Liver (tissue), 3 donors: ENCODE measurements around the gene PCSK6.

ENCODE experiments used
- EGR1 ChIP-seq, 2 donors: IDR thresholded peaks; 2 replicates each; pipeline ENCODE4 v1.6.1; 2016 to 2018; ENCODE audit warnings: antibody characterized with exemption in 2 of 2, low read depth in 2 of 2
- GABPA ChIP-seq, 2 donors: IDR thresholded peaks in 1 of 2; conservative IDR thresholded peaks in 1 of 2; 2 replicates each; pipeline ENCODE4 v1.6.1; 2016; ENCODE audit warnings: antibody characterized with exemption in 2 of 2, mild to moderate bottlenecking in 1 of 2, moderate library complexity in 1 of 2
- HNF4A ChIP-seq, 2 donors: conservative IDR thresholded peaks; 2 replicates each; pipeline ENCODE4 v1.6.1; 2016; ENCODE audit warnings: antibody characterized with exemption in 2 of 2, mild to moderate bottlenecking in 2 of 2
- JUND ChIP-seq, 2 donors: IDR thresholded peaks; 2 replicates each; pipeline ENCODE4 v1.6.1; 2016; ENCODE audit warnings: antibody characterized with exemption in 2 of 2
- RAD21 ChIP-seq, 2 donors: IDR thresholded peaks; 2 replicates each; pipeline ENCODE4 v1.6.1; 2016; ENCODE audit warnings: antibody characterized with exemption in 2 of 2, mild to moderate bottlenecking in 2 of 2
- RXRA ChIP-seq, 2 donors: IDR thresholded peaks; 2 replicates each; pipeline ENCODE4 v1.6.1; 2017 to 2018; ENCODE audit warnings: antibody characterized with exemption in 2 of 2, mild to moderate bottlenecking in 1 of 2
- SP1 ChIP-seq: IDR thresholded peaks from 2 replicates; pipeline ENCODE4 v1.6.1; 2018; ENCODE audit warnings: antibody characterized with exemption, mild to moderate bottlenecking
- TAF1 ChIP-seq: conservative IDR thresholded peaks from 2 replicates; pipeline ENCODE4 v1.6.1; 2016; ENCODE audit warnings: antibody characterized with exemption, mild to moderate bottlenecking
- YY1 ChIP-seq: IDR thresholded peaks from 2 replicates; pipeline ENCODE4 v1.6.1; 2016; ENCODE audit warnings: antibody characterized with exemption, mild to moderate bottlenecking
- TF ChIP-seq, protein P1 (sequence below): IDR thresholded peaks from 2 replicates; pipeline ENCODE4 v1.6.1; 2016; ENCODE audit warnings: antibody characterized with exemption, mild to moderate bottlenecking
- TF ChIP-seq, protein P2 (sequence below): fragments of 150-350 bp; IDR thresholded peaks from 2 replicates; pipeline ENCODE4 v1.5.1; 2017; ENCODE audit warnings: improper control_type of control experiment, low read depth, low read length; ENCODE audit not compliant: missing input control
- TF ChIP-seq, protein P3 (sequence below): IDR thresholded peaks from 2 replicates; pipeline ENCODE4 v1.6.1; 2016; ENCODE audit warnings: antibody characterized with exemption
- TF ChIP-seq, protein P4 (sequence below): IDR thresholded peaks from 2 replicates; pipeline ENCODE4 v1.6.1; 2016; ENCODE audit warnings: antibody characterized with exemption
- TF ChIP-seq, protein P5 (sequence below): IDR thresholded peaks from 2 replicates; pipeline ENCODE4 v1.6.1; 2016; ENCODE audit warnings: antibody characterized with exemption
- donor health status: healthy.
- donor health status: healthy.

DNA sequence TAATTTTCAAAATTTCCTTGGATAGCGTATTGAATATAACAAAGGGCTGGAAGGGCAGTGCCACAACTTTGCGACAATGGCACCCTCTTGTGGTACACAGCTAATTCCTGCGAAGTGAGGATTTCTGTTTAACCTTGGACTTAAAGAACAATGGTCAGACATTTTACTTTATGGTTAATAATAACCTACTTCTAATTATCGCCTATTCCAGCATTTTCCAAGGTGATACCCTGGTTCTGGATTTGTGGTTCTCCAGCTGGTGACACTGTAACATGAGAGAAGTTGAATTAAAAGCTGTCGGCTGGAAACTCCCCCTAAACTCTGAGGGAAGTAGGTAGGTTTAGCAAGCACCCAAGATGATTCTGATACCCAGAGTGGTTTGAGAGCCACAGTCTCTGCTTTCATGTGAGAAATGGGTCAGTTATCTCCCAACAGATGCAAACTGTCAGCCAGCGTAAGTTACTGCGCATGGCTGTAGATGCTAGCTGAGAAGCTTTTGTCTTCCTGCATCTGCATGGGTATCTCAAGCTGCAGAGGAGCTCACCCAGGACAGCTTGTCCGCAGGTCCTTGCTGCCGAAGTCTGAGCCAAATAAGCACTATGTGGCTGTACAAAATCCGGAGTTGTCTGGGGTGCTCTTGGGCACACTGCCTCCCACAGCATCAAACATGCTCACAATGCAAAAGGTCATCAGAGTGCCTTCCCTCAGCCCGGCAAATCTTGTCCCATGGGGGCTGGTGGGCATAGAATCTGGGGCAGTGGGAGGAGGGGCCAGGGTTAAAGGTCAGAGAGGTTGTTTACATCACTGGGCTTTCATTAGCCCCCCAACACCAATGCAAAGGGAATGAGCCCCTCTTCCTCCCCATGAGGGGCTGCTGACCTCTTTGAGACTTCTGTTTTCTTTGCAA, 231.0 kb downstream of the PCSK6 start:
- no peak for TF ChIP-seq GABPA (IDR thresholded peaks at IDR 0.05 in 1 of 2, conservative IDR thresholded peaks at IDR 0.05 in 1 of 2)
- no peak for TF ChIP-seq JUND (IDR thresholded peaks at IDR 0.05)
- TF ChIP-seq, protein P1, sequence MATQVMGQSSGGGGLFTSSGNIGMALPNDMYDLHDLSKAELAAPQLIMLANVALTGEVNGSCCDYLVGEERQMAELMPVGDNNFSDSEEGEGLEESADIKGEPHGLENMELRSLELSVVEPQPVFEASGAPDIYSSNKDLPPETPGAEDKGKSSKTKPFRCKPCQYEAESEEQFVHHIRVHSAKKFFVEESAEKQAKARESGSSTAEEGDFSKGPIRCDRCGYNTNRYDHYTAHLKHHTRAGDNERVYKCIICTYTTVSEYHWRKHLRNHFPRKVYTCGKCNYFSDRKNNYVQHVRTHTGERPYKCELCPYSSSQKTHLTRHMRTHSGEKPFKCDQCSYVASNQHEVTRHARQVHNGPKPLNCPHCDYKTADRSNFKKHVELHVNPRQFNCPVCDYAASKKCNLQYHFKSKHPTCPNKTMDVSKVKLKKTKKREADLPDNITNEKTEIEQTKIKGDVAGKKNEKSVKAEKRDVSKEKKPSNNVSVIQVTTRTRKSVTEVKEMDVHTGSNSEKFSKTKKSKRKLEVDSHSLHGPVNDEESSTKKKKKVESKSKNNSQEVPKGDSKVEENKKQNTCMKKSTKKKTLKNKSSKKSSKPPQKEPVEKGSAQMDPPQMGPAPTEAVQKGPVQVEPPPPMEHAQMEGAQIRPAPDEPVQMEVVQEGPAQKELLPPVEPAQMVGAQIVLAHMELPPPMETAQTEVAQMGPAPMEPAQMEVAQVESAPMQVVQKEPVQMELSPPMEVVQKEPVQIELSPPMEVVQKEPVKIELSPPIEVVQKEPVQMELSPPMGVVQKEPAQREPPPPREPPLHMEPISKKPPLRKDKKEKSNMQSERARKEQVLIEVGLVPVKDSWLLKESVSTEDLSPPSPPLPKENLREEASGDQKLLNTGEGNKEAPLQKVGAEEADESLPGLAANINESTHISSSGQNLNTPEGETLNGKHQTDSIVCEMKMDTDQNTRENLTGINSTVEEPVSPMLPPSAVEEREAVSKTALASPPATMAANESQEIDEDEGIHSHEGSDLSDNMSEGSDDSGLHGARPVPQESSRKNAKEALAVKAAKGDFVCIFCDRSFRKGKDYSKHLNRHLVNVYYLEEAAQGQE, result no peak
- TF ChIP-seq, protein P2, sequence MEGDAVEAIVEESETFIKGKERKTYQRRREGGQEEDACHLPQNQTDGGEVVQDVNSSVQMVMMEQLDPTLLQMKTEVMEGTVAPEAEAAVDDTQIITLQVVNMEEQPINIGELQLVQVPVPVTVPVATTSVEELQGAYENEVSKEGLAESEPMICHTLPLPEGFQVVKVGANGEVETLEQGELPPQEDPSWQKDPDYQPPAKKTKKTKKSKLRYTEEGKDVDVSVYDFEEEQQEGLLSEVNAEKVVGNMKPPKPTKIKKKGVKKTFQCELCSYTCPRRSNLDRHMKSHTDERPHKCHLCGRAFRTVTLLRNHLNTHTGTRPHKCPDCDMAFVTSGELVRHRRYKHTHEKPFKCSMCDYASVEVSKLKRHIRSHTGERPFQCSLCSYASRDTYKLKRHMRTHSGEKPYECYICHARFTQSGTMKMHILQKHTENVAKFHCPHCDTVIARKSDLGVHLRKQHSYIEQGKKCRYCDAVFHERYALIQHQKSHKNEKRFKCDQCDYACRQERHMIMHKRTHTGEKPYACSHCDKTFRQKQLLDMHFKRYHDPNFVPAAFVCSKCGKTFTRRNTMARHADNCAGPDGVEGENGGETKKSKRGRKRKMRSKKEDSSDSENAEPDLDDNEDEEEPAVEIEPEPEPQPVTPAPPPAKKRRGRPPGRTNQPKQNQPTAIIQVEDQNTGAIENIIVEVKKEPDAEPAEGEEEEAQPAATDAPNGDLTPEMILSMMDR, result peak; percentile 89
- peak; percentile 12 for TF ChIP-seq YY1
- TF ChIP-seq, protein P3, sequence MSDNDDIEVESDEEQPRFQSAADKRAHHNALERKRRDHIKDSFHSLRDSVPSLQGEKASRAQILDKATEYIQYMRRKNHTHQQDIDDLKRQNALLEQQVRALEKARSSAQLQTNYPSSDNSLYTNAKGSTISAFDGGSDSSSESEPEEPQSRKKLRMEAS, result no peak
- TF ChIP-seq, protein P4, sequence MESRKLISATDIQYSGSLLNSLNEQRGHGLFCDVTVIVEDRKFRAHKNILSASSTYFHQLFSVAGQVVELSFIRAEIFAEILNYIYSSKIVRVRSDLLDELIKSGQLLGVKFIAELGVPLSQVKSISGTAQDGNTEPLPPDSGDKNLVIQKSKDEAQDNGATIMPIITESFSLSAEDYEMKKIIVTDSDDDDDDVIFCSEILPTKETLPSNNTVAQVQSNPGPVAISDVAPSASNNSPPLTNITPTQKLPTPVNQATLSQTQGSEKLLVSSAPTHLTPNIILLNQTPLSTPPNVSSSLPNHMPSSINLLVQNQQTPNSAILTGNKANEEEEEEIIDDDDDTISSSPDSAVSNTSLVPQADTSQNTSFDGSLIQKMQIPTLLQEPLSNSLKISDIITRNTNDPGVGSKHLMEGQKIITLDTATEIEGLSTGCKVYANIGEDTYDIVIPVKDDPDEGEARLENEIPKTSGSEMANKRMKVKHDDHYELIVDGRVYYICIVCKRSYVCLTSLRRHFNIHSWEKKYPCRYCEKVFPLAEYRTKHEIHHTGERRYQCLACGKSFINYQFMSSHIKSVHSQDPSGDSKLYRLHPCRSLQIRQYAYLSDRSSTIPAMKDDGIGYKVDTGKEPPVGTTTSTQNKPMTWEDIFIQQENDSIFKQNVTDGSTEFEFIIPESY, result no peak
- TF ChIP-seq SP1, result no peak
- TF ChIP-seq RXRA (IDR thresholded peaks at IDR 0.05), result no peak
- TF ChIP-seq TAF1, result no peak
- TF ChIP-seq, protein P5, sequence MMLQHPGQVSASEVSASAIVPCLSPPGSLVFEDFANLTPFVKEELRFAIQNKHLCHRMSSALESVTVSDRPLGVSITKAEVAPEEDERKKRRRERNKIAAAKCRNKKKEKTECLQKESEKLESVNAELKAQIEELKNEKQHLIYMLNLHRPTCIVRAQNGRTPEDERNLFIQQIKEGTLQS, result no peak
- TF ChIP-seq HNF4A (conservative IDR thresholded peaks at IDR 0.05), result peak in 1 of 2 donors; percentile 40
- peak; percentile 95 to 97 for TF ChIP-seq RAD21 (IDR thresholded peaks at IDR 0.05)
- TF ChIP-seq EGR1 (IDR thresholded peaks at IDR 0.05; ENCODE audit: low read depth in 2 of 2), result no peak
